Right cardiac atrium (tissue), 5 donors: ENCODE measurements around the gene COMMD8. TPM values are rescaled to one million over a fixed set of nuclear protein-coding genes. Genes with fewer than 3 reads are reported as not detected.

ENCODE experiments used
- ATAC-seq, 2 donors: fragments of 200-7000 bp; cut with Tn5 transposase; one replicate each; pipeline versions ENCODE4 v1.8.0 to v1.9.1; 2020; ENCODE audit warnings: moderate library complexity in 2 of 2, mild to moderate bottlenecking in 1 of 2
- DNase-seq, 3 donors: peaks; one replicate each; pipeline ENCODE4 v3.0.0-alpha.2; 2020
- H3K27ac ChIP-seq: one replicate; pipeline ENCODE4 v1.5.1; 2013; ENCODE audit warnings: mild to moderate bottlenecking, low read length, control low read depth, moderate library complexity
- H3K27me3 ChIP-seq: one replicate; pipeline ENCODE4 v1.6.1; 2013; ENCODE audit not compliant: control insufficient read depth, insufficient read depth
- H3K4me1 ChIP-seq: one replicate; pipeline ENCODE4 v1.6.1; 2013; ENCODE audit warnings: low read length; ENCODE audit not compliant: control insufficient read depth, insufficient read depth
- H3K4me3 ChIP-seq: one replicate; pipeline ENCODE4 v1.5.1; 2013; ENCODE audit warnings: low read length, control low read depth
- H3K9me3 ChIP-seq: one replicate; pipeline ENCODE4 v1.6.1; 2013; ENCODE audit warnings: low read length; ENCODE audit not compliant: control insufficient read depth
- WGBS: extraction: QIAGEN DNeasy Blood & Tissue Kit; methylation state at CpG from one replicate; pipeline ENCODE4 v1.1.7; 2013; 5-methylcytosine and 5-hydroxymethylcytosine counted together
- intact Hi-C, 4 donors: fragments of 100-400 bp; cut with DNase I; formaldehyde crosslinking; loops; one replicate each; pipeline versions ENCODE4 v1.11.0 to v1.14.0; 2022 to 2023
- polyA plus RNA-seq: library from polyadenylated mRNA; stranded (reverse); fragments of 200-250 nt; gene quantifications from one replicate; pipeline ENCODE4 v1.2.3, GENCODE V29; 2013
- total RNA-seq, 4 donors: library from RNA; stranded (reverse); fragmentation: NEBNext Ultra II Directional; extraction: Animal tissue kit (Norgen Biotek cat#: 25700); gene quantifications; one replicate each; pipeline ENCODE4 v1.2.1, GENCODE V29; 2021
- donor health status: healthy with polysubstance abuse.
- donor health status: DM: no; HTN: yes; CAD: no.
- donor health status: DM: no; HTN: no; CAD: no.
- donor health status: DM: no; HTN: yes; CAD: no; lungs with severe emphysema.
- donor health status: DM: yes; HTN: yes; CAD: no.

The COMMD8 gene
- total and polyA plus RNA-seq, 5 donors: 13.9 to 20.0 (median 17.0) TPM

GRCh38 chr4:47434931-47435330 is 28.6 kb downstream of the COMMD8 start:
- no peaks in the 10 kb centered on the region for H3K4me1 ChIP-seq
- intact Hi-C loops: no loop called here
- H3K9me3 ChIP-seq: no peaks in the 10 kb centered on the region
- no peak overlapping the region for H3K4me3 ChIP-seq
- no peak overlapping the region for H3K27ac ChIP-seq
- no peak for ATAC-seq
- no peak for DNase-seq
- H3K27me3 ChIP-seq: no peaks in the 10 kb centered on the region

GRCh38 chr4:47432749-47433148 is 30.8 kb downstream of the COMMD8 start:
- WGBS: 61% methylated on average over 1 of the region's 1 CpG
- no peak overlapping the region for H3K4me3 ChIP-seq
- no peak for DNase-seq
- no peaks in the 10 kb centered on the region for H3K27me3 ChIP-seq
- no peak overlapping the region for H3K27ac ChIP-seq
- intact Hi-C loops: no loop called here
- H3K4me1 ChIP-seq: no peaks in the 10 kb centered on the region
- H3K9me3 ChIP-seq: no peaks in the 10 kb centered on the region
- no peak for ATAC-seq

GRCh38 chr4:47427935-47428334 is 35.6 kb downstream of the COMMD8 start:
- ATAC-seq (no peak), DNase-seq (no peak)
- intact Hi-C loops: no loop called here
- no peaks in the 10 kb centered on the region for H3K9me3 ChIP-seq
- no peaks in the 10 kb centered on the region for H3K27me3 ChIP-seq
- H3K27ac ChIP-seq: no peak overlapping the region
- 50% methylated on average over 2 of the region's 2 CpGs for WGBS
- H3K4me1 ChIP-seq: no peaks in the 10 kb centered on the region
- H3K4me3 ChIP-seq: no peak overlapping the region

GRCh38 chr4:47425628-47426027 is 37.9 kb downstream of the COMMD8 start:
- ATAC-seq (no peak), DNase-seq (peak in 1 of 3 donors; percentile 35)
- 94% methylated on average over 25 of the region's 25 CpGs for WGBS
- H3K27ac ChIP-seq: no peak overlapping the region
- no peaks in the 10 kb centered on the region for H3K4me1 ChIP-seq
- intact Hi-C loops: no loop called here
- H3K9me3 ChIP-seq: no peaks in the 10 kb centered on the region
- H3K27me3 ChIP-seq: no peaks in the 10 kb centered on the region
- no peak overlapping the region for H3K4me3 ChIP-seq

GRCh38 chr4:47419296-47419695 is 44.2 kb downstream of the COMMD8 start:
- no peak overlapping the region for H3K27ac ChIP-seq
- ATAC-seq (no peak), DNase-seq (no peak)
- H3K9me3 ChIP-seq: no peaks in the 10 kb centered on the region
- H3K4me3 ChIP-seq: no peak overlapping the region
- intact Hi-C loops: no loop called here
- H3K27me3 ChIP-seq: no peaks in the 10 kb centered on the region
- WGBS: 43% methylated on average over 2 of the region's 2 CpGs
- no peaks in the 10 kb centered on the region for H3K4me1 ChIP-seq

- DNase-seq: no peak
- no peak for ATAC-seq
- H3K27me3 ChIP-seq: no peaks in the 10 kb centered on the region
- intact Hi-C loops: no loop called here
- 55% methylated on average over 2 of the region's 2 CpGs for WGBS
- H3K4me3 ChIP-seq: no peak overlapping the region
- H3K9me3 ChIP-seq: no peaks in the 10 kb centered on the region
- H3K27ac ChIP-seq: no peak overlapping the region
- H3K4me1 ChIP-seq: no peaks in the 10 kb centered on the region
Measured at GRCh38 chr4:47418147-47418546, 45.4 kb downstream of the COMMD8 start.

GRCh38 chr4:47415719-47416118 is 47.8 kb downstream of the COMMD8 start:
- Histone ChIP-seq H3K27ac (no peak overlapping the region), H3K4me3 (no peak overlapping the region), H3K9me3 (no peaks in the 10 kb centered on the region), H3K4me1 (no peaks in the 10 kb centered on the region), H3K27me3 (no peaks in the 10 kb centered on the region)
- DNase-seq (no peak), ATAC-seq (no peak)
- intact Hi-C loops: no loop called here

GRCh38 chr4:47413521-47413920 is 50.0 kb downstream of the COMMD8 start:
- Histone ChIP-seq H3K4me3 (no peak overlapping the region), H3K4me1 (no peaks in the 10 kb centered on the region), H3K27ac (no peak overlapping the region), H3K9me3 (no peaks in the 10 kb centered on the region), H3K27me3 (no peaks in the 10 kb centered on the region)
- ATAC-seq: no peak
- intact Hi-C loops: no loop called here
- no peak for DNase-seq
- 75% methylated on average over 2 of the region's 2 CpGs for WGBS

- H3K27me3 ChIP-seq: no peaks in the 10 kb centered on the region
- DNase-seq (no peak), ATAC-seq (no peak)
- no peak overlapping the region for H3K27ac ChIP-seq
- 74% methylated on average over 1 of the region's 1 CpG for WGBS
- H3K4me1 ChIP-seq: no peaks in the 10 kb centered on the region
- intact Hi-C loops: no loop called here
- no peaks in the 10 kb centered on the region for H3K9me3 ChIP-seq
- no peak overlapping the region for H3K4me3 ChIP-seq
Measured at GRCh38 chr4:47410271-47410670, 53.2 kb downstream of the COMMD8 start.

GRCh38 chr4:47406408-47406807 is 57.1 kb downstream of the COMMD8 start:
- Histone ChIP-seq H3K4me1 (no peaks in the 10 kb centered on the region), H3K27ac (no peak overlapping the region), H3K27me3 (no peaks in the 10 kb centered on the region), H3K4me3 (no peak overlapping the region), H3K9me3 (no peaks in the 10 kb centered on the region)
- intact Hi-C loops: no loop called here
- WGBS: 72% methylated on average over 2 of the region's 2 CpGs
- no peak for ATAC-seq
- DNase-seq: no peak
